Neural cell (in vitro differentiated cells): ENCODE results near the gene TSC22D3. TPM values are rescaled to one million over a fixed set of nuclear protein-coding genes. Genes with fewer than 3 reads are reported as not detected.
"Not testable (repeated sequence)": the region's sequence is repeated elsewhere in the genome, so short reads cannot be mapped to it uniquely, and the experiment has no call there.

ENCODE experiments used
- H2AFZ ChIP-seq: fragments of 200-600, 300-800 bp; sonication (generic), shearing (Covaris generic); 2 replicates; pipeline ENCODE4 v1.6.0; 2014; ENCODE audit warnings: low read depth, mild to moderate bottlenecking, antibody characterized with exemption, low read length, moderate library complexity
- H3F3A ChIP-seq: fragments of 200-600 bp; shearing (Covaris generic); 2 replicates; pipeline ENCODE4 v1.6.1; 2016; ENCODE audit warnings: mild to moderate bottlenecking, moderate library complexity, mixed read lengths, antibody characterized with exemption, low read length; ENCODE audit not compliant: insufficient read depth, poor library complexity, severe bottlenecking
- H3K27ac ChIP-seq: fragments of 200-600, 300-800 bp; sonication (generic), shearing (Covaris generic); 2 replicates; pipeline ENCODE4 v1.5.1; 2014; ENCODE audit warnings: mild to moderate bottlenecking, low read length, moderate library complexity
- H3K27me3 ChIP-seq: fragments of 300-800, 200-600 bp; sonication (generic), shearing (Covaris generic); 2 replicates; pipeline ENCODE4 v1.6.0; 2014; ENCODE audit warnings: mild to moderate bottlenecking, low read depth, low read length, moderate library complexity; ENCODE audit not compliant: insufficient read depth
- H3K36me3 ChIP-seq: fragments of 300-800, 200-600 bp; sonication (generic), shearing (Covaris generic); 2 replicates; pipeline ENCODE4 v1.5.1; 2014; ENCODE audit warnings: mild to moderate bottlenecking, antibody characterized with exemption, low read length, moderate library complexity; ENCODE audit not compliant: insufficient read depth
- H3K4me2 ChIP-seq: fragments of 300-800, 200-600 bp; sonication (generic), shearing (Covaris generic); 2 replicates; pipeline ENCODE4 v1.6.0; 2014; ENCODE audit warnings: mild to moderate bottlenecking, low read length
- H3K4me3 ChIP-seq: fragments of 300-800, 200-600 bp; sonication (generic), shearing (Covaris generic); 2 replicates; pipeline ENCODE4 v1.5.1; 2014; ENCODE audit warnings: mild to moderate bottlenecking, low read length, moderate library complexity
- H3K79me2 ChIP-seq: fragments of 200-600 bp; shearing (Covaris generic); replicated peaks from 2 replicates; pipeline ENCODE4 v1.6.0; 2014; ENCODE audit warnings: mild to moderate bottlenecking, low read length, moderate library complexity; ENCODE audit not compliant: insufficient read depth
- H3K9ac ChIP-seq: fragments of 300-800, 200-600 bp; sonication (generic), shearing (Covaris generic); 2 replicates; pipeline ENCODE4 v1.6.1; 2016; ENCODE audit warnings: mild to moderate bottlenecking, low read length, mixed read lengths
- H3K9me2 ChIP-seq: fragments of 200-600 bp; shearing (Covaris generic); 2 replicates; pipeline ENCODE4 v1.6.1; 2016; ENCODE audit warnings: mild to moderate bottlenecking, low read length, mixed read lengths; ENCODE audit not compliant: insufficient read depth
- H3K9me3 ChIP-seq: fragments of 200-600, 300-800 bp; sonication (generic), shearing (Covaris generic); 2 replicates; pipeline ENCODE4 v1.6.1; 2016; ENCODE audit warnings: mild to moderate bottlenecking, mixed run types, low read length, moderate library complexity, mixed read lengths
- H4K20me1 ChIP-seq: fragments of 200-600 bp; shearing (Covaris generic); 2 replicates; pipeline ENCODE4 v1.6.1; 2016; ENCODE audit warnings: mild to moderate bottlenecking, mixed run types; ENCODE audit not compliant: insufficient read depth
- CTCF ChIP-seq: fragments of 450-650 bp; IDR thresholded peaks from 2 replicates; pipeline ENCODE4 v1.5.1; 2014; ENCODE audit warnings: antibody characterized with exemption, mild to moderate bottlenecking, moderate library complexity; ENCODE audit not compliant: poor library complexity, severe bottlenecking
- EP300 ChIP-seq: fragments of 450-650 bp; conservative IDR thresholded peaks from 2 replicates; pipeline ENCODE4 v1.6.1; 2014; ENCODE audit warnings: antibody characterized with exemption, mild to moderate bottlenecking, moderate library complexity; ENCODE audit not compliant: poor library complexity, severe bottlenecking
- EZH2 ChIP-seq: fragments of 200-600, 300-800 bp; shearing (Covaris generic), sonication (generic); IDR thresholded peaks from 2 replicates; pipeline ENCODE4 v1.6.1; 2014; ENCODE audit warnings: antibody characterized with exemption, low read length, borderline replicate concordance, mild to moderate bottlenecking; ENCODE audit not compliant: insufficient read depth, poor library complexity, severe bottlenecking
- MXI1 ChIP-seq: fragments of 450-650 bp; conservative IDR thresholded peaks from 2 replicates; pipeline ENCODE4 v1.6.1; 2014; ENCODE audit warnings: antibody characterized with exemption, mild to moderate bottlenecking; ENCODE audit not compliant: poor library complexity, severe bottlenecking
- POLR2AphosphoS5 ChIP-seq: IDR thresholded peaks from 2 replicates; pipeline ENCODE4 v1.6.1; 2012
- RAD21 ChIP-seq: fragments of 450-650 bp; conservative IDR thresholded peaks from 2 replicates; pipeline ENCODE4 v1.6.1; 2014; ENCODE audit warnings: antibody characterized with exemption, mild to moderate bottlenecking, moderate library complexity
- REST ChIP-seq: IDR thresholded peaks from 2 replicates; pipeline ENCODE4 v1.6.1; 2012; ENCODE audit warnings: borderline replicate concordance
- SMC3 ChIP-seq: fragments of 450-650 bp; conservative IDR thresholded peaks from 2 replicates; pipeline ENCODE4 v1.6.1; 2014; ENCODE audit warnings: antibody characterized with exemption, mild to moderate bottlenecking, moderate library complexity; ENCODE audit not compliant: poor library complexity
- TAF1 ChIP-seq: IDR thresholded peaks from 2 replicates; pipeline ENCODE4 v1.6.1; 2012; ENCODE audit warnings: low read depth
- polyA plus RNA-seq: library from polyadenylated mRNA; depleted of rRNA; stranded (reverse); fragments of >200 nt; gene quantifications from 2 replicates; pipeline ENCODE4 v1.2.3, GENCODE V29; 2014

TSC22D3 gene
- polyA plus RNA-seq, 1 donor from 2014 or later, result 96.8 TPM

- no peak overlapping the region for H2AFZ ChIP-seq
- no peaks in the 10 kb centered on the region for H3K9me2 ChIP-seq
- H3K79me2 ChIP-seq, result no peaks in the 10 kb centered on the region
- TF ChIP-seq EP300 (no peak), EZH2 (no peak), SMC3 (no peak), POLR2AphosphoS5 (no peak), REST (no peak), MXI1 (no peak), CTCF (no peak), TAF1 (no peak), RAD21 (no peak)
- H3K9ac ChIP-seq, result no peak overlapping the region
- H4K20me1 ChIP-seq, result no peaks in the 10 kb centered on the region
- no peak overlapping the region for H3K27ac ChIP-seq
- H3K9me3 ChIP-seq, result no peaks in the 10 kb centered on the region
- H3K4me3 ChIP-seq, result no peak overlapping the region
- H3K27me3 ChIP-seq, result no peaks in the 10 kb centered on the region
- H3F3A ChIP-seq, result no peaks in the 10 kb centered on the region
- no peaks in the 10 kb centered on the region for H3K36me3 ChIP-seq
- H3K4me2 ChIP-seq, result no peak overlapping the region
These were observed 43.4 kb upstream of the TSC22D3 start for GRCh38 chrX:107818900-107819521.

GRCh38 chrX:107810053-107810452 is 34.5 kb upstream of the TSC22D3 start:
- not testable (repeated sequence) for H4K20me1 ChIP-seq, H3K27me3 ChIP-seq

GRCh38 chrX:107805179-107805578 is 29.6 kb upstream of the TSC22D3 start:
- H3K9me3 ChIP-seq, result no peaks in the 10 kb centered on the region
- H3K79me2 ChIP-seq, result no peaks in the 10 kb centered on the region
- H3K4me2 ChIP-seq, result no peak overlapping the region
- H2AFZ ChIP-seq, result no peak overlapping the region
- TF ChIP-seq TAF1 (no peak), RAD21 (no peak), POLR2AphosphoS5 (no peak), SMC3 (no peak), CTCF (no peak), EP300 (no peak), EZH2 (no peak), MXI1 (no peak), REST (no peak)
- no peak overlapping the region for H3K4me3 ChIP-seq
- H3F3A ChIP-seq, result no peaks in the 10 kb centered on the region
- no peaks in the 10 kb centered on the region for H3K9me2 ChIP-seq
- no peak overlapping the region for H3K27ac ChIP-seq
- no peaks in the 10 kb centered on the region for H4K20me1 ChIP-seq
- H3K9ac ChIP-seq, result no peak overlapping the region
- H3K36me3 ChIP-seq, result no peaks in the 10 kb centered on the region
- H3K27me3 ChIP-seq, result no peaks in the 10 kb centered on the region

More at GRCh38 chrX:107810053-107810452, 34.5 kb upstream of the TSC22D3 start:
- H3K4me3 ChIP-seq, H3K27ac ChIP-seq, H3K9me2 ChIP-seq, H3K9me3 ChIP-seq, H3F3A ChIP-seq, H3K36me3 ChIP-seq, H3K9ac ChIP-seq, H2AFZ ChIP-seq, H3K79me2 ChIP-seq, H3K4me2 ChIP-seq: not testable (repeated sequence)
